K562 (cell line): Measurements from ENCODE around the gene NLRC3. TPM values are rescaled to one million over a fixed set of nuclear protein-coding genes. Genes with fewer than 3 reads are reported as not detected.

Experiments
- BCOR ChIP-seq: fragments of 450-650 bp; IDR thresholded peaks from 2 replicates; pipeline ENCODE4 v1.6.1; 2016
- CBFA2T3 ChIP-seq: fragments of 450-650 bp; IDR thresholded peaks from 2 replicates; pipeline ENCODE4 v1.6.1; 2017
- COPS2 ChIP-seq: fragments of 450-650 bp; conservative IDR thresholded peaks from 2 replicates; pipeline ENCODE4 v1.6.1; 2016; ENCODE audit warnings: mild to moderate bottlenecking, moderate library complexity
- CXXC5 ChIP-seq: fragments of 250-450 bp; sonication (Bioruptor Pico); IDR thresholded peaks from 2 replicates; pipeline ENCODE4 v1.8.0; 2022; ENCODE audit warnings: inconsistent platforms, mild to moderate bottlenecking, moderate library complexity
- ESRRA ChIP-seq: fragments of 450-650 bp; IDR thresholded peaks from 2 replicates; pipeline ENCODE4 v1.6.1; 2014; ENCODE audit warnings: low read depth, mild to moderate bottlenecking, moderate library complexity, borderline replicate concordance
- FOXK2 ChIP-seq, 2 experiments: fragments of 450-650 bp; IDR thresholded peaks in 1 of 2; conservative IDR thresholded peaks in 1 of 2; 2 replicates each; pipeline ENCODE4 v1.6.1; 2016; ENCODE audit warnings: low read depth in 2 of 2, mild to moderate bottlenecking in 1 of 2
- HDAC6 ChIP-seq: IDR thresholded peaks from 2 replicates; pipeline ENCODE4 v1.6.1; 2012; ENCODE audit warnings: low read depth, mild to moderate bottlenecking, control low read depth, inconsistent platforms, low read length, moderate library complexity
- HMG20B ChIP-seq: fragments of 250-450 bp; sonication (Bioruptor Pico); IDR thresholded peaks from 2 replicates; pipeline ENCODE4 v1.5.0; 2021; ENCODE audit warnings: mild to moderate bottlenecking
- KDM1A ChIP-seq, 2 experiments: fragments of 450-650 bp; IDR thresholded peaks; 2 replicates each; pipeline ENCODE4 v1.6.1; 2016; ENCODE audit warnings: mild to moderate bottlenecking in 2 of 2
- LEF1 ChIP-seq: fragments of 450-650 bp; IDR thresholded peaks from 2 replicates; pipeline ENCODE4 v1.6.1; 2016; ENCODE audit warnings: mild to moderate bottlenecking
- MCM2 ChIP-seq: fragments of 450-650 bp; IDR thresholded peaks from 2 replicates; pipeline ENCODE4 v1.6.1; 2017; ENCODE audit warnings: low read depth, mild to moderate bottlenecking
- MEIS2 ChIP-seq: fragments of 450-650 bp; IDR thresholded peaks from 2 replicates; pipeline ENCODE4 v1.6.1; 2014; ENCODE audit warnings: mild to moderate bottlenecking; ENCODE audit not compliant: partially characterized antibody
- MTA2 ChIP-seq: fragments of 450-650 bp; IDR thresholded peaks from 2 replicates; pipeline ENCODE4 v1.6.1; 2016; ENCODE audit warnings: low read depth
- SIN3A ChIP-seq, 2 experiments: fragments of 150-350 bp in 1 of 2; IDR thresholded peaks; 2 replicates each; pipeline ENCODE4 v1.6.1; 2011 to 2016; ENCODE audit warnings: borderline replicate concordance in 2 of 2, low read depth in 2 of 2, low read length in 2 of 2, mild to moderate bottlenecking in 2 of 2, moderate library complexity in 2 of 2; ENCODE audit not compliant: control insufficient read depth in 1 of 2
- SMAD2 ChIP-seq: fragments of 150-350 bp; IDR thresholded peaks from 2 replicates; pipeline ENCODE4 v1.6.1; 2014; ENCODE audit warnings: low read depth, mild to moderate bottlenecking, low read length
- SMARCA4 ChIP-seq: fragments of 450-650 bp; IDR thresholded peaks from 2 replicates; pipeline ENCODE4 v1.6.1; 2016
- SRSF9 ChIP-seq: fragments of 200-400 bp; formaldehyde crosslinking; IDR thresholded peaks from 2 replicates; pipeline ENCODE4 v1.6.1; 2017; ENCODE audit warnings: low read depth, low read length, borderline replicate concordance
- ZNF124 ChIP-seq: sonication (generic); formaldehyde crosslinking; IDR thresholded peaks from 2 replicates; pipeline ENCODE4 v1.8.1; 2022; ENCODE audit warnings: missing genetic modification reagents
- polyA plus RNA-seq, 8 experiments: library from polyadenylated mRNA; depleted of rRNA in 4 of 8; stranded (reverse) in 5 of 8; unstranded in 3 of 8; fragments of >200 nt; fragmentation: Nextera tagmentation in 2 of 8; fragmentation: Illumina TruSeq in 1 of 8; extraction: Ambion mirVana in 2 of 8; extraction: Trizol in 1 of 8; gene quantifications; 2 replicates each; pipeline versions ENCODE4 v1.2.1 to v1.2.3, GENCODE V29; 2011 to 2014; ENCODE audit warnings: inconsistent platforms in 1 of 8, missing spikeins in 1 of 8
- total RNA-seq, 7 experiments: library from RNA; depleted of rRNA in 6 of 7; stranded (reverse); fragments of >200 nt in 6 of 7; fragmentation: Illumina TruSeq in 2 of 7; extraction: Trizol in 2 of 7; gene quantifications; 2 replicates each; pipeline versions ENCODE4 v1.2.1 to v1.2.3, GENCODE V29; 2011 to 2021; ENCODE audit warnings: low replicate concordance in 1 of 7
- TF ChIP-seq, protein P1 (sequence below), 2 experiments: fragments of 450-650 bp; IDR thresholded peaks; 2 replicates each; pipeline ENCODE4 v1.6.1; 2016
- TF ChIP-seq, protein P2 (sequence below), 2 experiments: fragments of 450-650 bp; conservative IDR thresholded peaks; 2 replicates each; pipeline ENCODE4 v1.6.1; 2017; ENCODE audit warnings: mild to moderate bottlenecking in 2 of 2, moderate library complexity in 2 of 2
- TF ChIP-seq, protein P3 (sequence below): fragments of 200-800 bp; sonication (Bioruptor generic); IDR thresholded peaks from 2 replicates; pipeline ENCODE4 v1.6.1; 2017; ENCODE audit warnings: missing genetic modification characterization, missing compliant biosample characterization
- TF ChIP-seq, protein P4 (sequence below): fragments of 450-650 bp; IDR thresholded peaks from 2 replicates; pipeline ENCODE4 v1.6.1; 2016

Gene NLRC3
- total and polyA plus RNA-seq, 9 of the 15 experiments (the other 6 are each of a cell fraction or from before 2014, with no cell fraction given), result 0.03 to 0.13 (median 0.03) TPM; not detected in 4

DNA sequence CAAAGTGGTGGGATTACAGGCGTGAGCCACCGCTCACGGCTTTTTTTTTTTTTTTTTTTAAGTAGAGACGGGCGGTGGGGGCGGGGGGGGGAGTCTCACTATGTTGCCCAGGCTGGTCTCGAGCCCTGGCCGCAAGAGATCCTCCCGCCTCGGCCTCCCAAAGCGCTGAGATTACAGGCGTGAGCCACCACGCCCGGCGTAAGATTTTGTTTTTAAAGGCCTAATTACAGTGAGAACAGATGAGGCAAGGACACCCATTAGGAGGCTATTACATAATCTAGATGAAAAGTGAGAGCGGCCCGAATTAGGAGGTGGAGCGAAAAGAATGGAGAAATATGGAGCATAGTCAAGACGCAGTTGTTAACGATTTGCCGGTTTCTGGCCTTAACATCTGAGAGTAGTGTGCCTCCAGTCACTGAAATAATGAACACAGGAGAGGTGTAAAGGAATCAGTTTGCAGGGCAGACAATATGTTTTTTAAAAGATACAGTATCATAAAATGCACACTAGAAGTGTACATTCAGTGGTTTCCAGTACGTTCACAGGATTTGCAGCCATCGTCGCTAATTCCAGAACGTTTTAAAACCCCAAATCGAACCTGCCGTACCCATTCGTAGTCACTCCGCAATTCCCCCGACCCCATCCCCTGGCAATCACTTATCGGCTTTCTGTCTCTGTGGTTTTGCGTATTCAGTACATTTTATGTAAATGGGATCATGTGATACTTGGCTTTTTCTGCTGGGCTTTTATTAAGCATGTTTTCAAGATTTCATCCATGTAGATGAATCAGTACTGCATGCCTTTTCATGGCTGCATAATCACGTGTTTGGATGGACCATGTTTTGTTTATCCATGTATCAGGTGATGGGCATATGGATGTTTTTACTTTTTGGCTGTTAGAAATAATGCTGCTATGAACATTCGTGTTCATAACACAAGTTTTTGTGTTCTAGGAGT lies 35.6 kb upstream of the NLRC3 start (continued):
- TF ChIP-seq SIN3A (IDR thresholded peaks at IDR 0.05; ENCODE audit: borderline replicate concordance in 2 of 2, control insufficient read depth in 1 of 2, low read depth in 2 of 2, low read length in 2 of 2) (peak in 1 of 2 experiments; percentile 20; a peak in 1 of 4 replicates), BCOR (peak; percentile 72), MEIS2 (peak; percentile 1), ZNF124 (CRISPR knock-in tag) (no peak), HDAC6 (no peak), KDM1A (IDR thresholded peaks at IDR 0.05) (peak; percentile 33 to 71; a peak in 3 of 4 replicates), MCM2 (no peak), COPS2 (no peak), ESRRA (peak; percentile 45; the same call in 1 of the 2 replicates), SRSF9 (no peak), CBFA2T3 (no peak), LEF1 (no peak), MTA2 (no peak), FOXK2 (conservative IDR thresholded peaks at IDR 0.05 in 1 of 2, IDR thresholded peaks at IDR 0.05 in 1 of 2; ENCODE audit: low read depth in 2 of 2) (peak in 1 of 2 experiments; percentile 49; a peak in 2 of 4 replicates), SMARCA4 (peak; percentile 26; the same call in 1 of the 2 replicates), HMG20B (CRISPR knock-in tag) (no peak), SMAD2 (no peak), CXXC5 (peak; percentile 28)
- TF ChIP-seq, protein P1, sequence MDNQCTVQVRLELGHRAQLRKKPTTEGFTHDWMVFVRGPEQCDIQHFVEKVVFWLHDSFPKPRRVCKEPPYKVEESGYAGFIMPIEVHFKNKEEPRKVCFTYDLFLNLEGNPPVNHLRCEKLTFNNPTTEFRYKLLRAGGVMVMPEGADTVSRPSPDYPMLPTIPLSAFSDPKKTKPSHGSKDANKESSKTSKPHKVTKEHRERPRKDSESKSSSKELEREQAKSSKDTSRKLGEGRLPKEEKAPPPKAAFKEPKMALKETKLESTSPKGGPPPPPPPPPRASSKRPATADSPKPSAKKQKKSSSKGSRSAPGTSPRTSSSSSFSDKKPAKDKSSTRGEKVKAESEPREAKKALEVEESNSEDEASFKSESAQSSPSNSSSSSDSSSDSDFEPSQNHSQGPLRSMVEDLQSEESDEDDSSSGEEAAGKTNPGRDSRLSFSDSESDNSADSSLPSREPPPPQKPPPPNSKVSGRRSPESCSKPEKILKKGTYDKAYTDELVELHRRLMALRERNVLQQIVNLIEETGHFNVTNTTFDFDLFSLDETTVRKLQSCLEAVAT (IDR thresholded peaks at IDR 0.05), result peak in 1 of 2 experiments; percentile 42; a peak in 1 of 4 replicates
- TF ChIP-seq, protein P2, sequence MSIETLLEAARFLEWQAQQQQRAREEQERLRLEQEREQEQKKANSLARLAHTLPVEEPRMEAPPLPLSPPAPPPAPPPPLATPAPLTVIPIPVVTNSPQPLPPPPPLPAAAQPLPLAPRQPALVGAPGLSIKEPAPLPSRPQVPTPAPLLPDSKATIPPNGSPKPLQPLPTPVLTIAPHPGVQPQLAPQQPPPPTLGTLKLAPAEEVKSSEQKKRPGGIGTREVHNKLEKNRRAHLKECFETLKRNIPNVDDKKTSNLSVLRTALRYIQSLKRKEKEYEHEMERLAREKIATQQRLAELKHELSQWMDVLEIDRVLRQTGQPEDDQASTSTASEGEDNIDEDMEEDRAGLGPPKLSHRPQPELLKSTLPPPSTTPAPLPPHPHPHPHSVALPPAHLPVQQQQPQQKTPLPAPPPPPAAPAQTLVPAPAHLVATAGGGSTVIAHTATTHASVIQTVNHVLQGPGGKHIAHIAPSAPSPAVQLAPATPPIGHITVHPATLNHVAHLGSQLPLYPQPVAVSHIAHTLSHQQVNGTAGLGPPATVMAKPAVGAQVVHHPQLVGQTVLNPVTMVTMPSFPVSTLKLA (conservative IDR thresholded peaks at IDR 0.05), result peak in 1 of 2 experiments; percentile 21; a peak in 2 of 4 replicates
- TF ChIP-seq, protein P3, sequence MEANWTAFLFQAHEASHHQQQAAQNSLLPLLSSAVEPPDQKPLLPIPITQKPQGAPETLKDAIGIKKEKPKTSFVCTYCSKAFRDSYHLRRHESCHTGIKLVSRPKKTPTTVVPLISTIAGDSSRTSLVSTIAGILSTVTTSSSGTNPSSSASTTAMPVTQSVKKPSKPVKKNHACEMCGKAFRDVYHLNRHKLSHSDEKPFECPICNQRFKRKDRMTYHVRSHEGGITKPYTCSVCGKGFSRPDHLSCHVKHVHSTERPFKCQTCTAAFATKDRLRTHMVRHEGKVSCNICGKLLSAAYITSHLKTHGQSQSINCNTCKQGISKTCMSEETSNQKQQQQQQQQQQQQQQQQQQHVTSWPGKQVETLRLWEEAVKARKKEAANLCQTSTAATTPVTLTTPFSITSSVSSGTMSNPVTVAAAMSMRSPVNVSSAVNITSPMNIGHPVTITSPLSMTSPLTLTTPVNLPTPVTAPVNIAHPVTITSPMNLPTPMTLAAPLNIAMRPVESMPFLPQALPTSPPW (CRISPR knock-in tag), result peak; percentile 66
- TF ChIP-seq, protein P4, sequence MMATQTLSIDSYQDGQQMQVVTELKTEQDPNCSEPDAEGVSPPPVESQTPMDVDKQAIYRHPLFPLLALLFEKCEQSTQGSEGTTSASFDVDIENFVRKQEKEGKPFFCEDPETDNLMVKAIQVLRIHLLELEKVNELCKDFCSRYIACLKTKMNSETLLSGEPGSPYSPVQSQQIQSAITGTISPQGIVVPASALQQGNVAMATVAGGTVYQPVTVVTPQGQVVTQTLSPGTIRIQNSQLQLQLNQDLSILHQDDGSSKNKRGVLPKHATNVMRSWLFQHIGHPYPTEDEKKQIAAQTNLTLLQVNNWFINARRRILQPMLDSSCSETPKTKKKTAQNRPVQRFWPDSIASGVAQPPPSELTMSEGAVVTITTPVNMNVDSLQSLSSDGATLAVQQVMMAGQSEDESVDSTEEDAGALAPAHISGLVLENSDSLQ, result peak; percentile 20; the same call in 1 of the 2 replicates
